HepG2 (cell line): ENCODE measurements around the gene SLC35F1. TPM values are rescaled to one million over a fixed set of nuclear protein-coding genes. Genes with fewer than 3 reads are reported as not detected.

ENCODE experiments used
- ATAC-seq: fragments of 200-7000 bp; cut with Tn5 transposase; 3 replicates; pipeline ENCODE4 v1.9.1; 2020; ENCODE audit warnings: mild to moderate bottlenecking, moderate library complexity
- BruUV-seq: library from RNA; stranded (reverse); fragments of 400-500 nt; replicated peaks from 2 replicates; lab custom pipeline; 2021; lab: Mats Ljungman, UMichigan
- CTCF ChIA-PET: fragments of 300-600 bp; formaldehyde crosslinking; extraction: SDS; loops from one replicate; lab custom pipeline; 2021; ENCODE audit warnings: low total read pairs, inconsistent platforms, low intra/inter-chr PET ratio; lab: Yijun Ruan, JAX
- POLR2A ChIA-PET: fragments of 350-600 bp; sonication (Branson Sonifier 250); formaldehyde crosslinking; loops from one replicate; lab custom pipeline; 2020; ENCODE audit warnings: antibody characterized with exemption, inconsistent platforms; lab: Yijun Ruan, JAX
- DNase-seq: peaks from one replicate; pipeline ENCODE4 v3.0.0-alpha.2; 2015; ENCODE audit warnings: low spot score
- FAIRE-seq: peaks from 3 replicates; lab custom pipeline; 2011; peaks lifted over from hg19 to GRCh38; lab: Jason Lieb, UNC
- H2AFZ ChIP-seq: one replicate; pipeline ENCODE4 v1.6.1; 2011; ENCODE audit warnings: low read length, inconsistent platforms
- H3K27ac ChIP-seq: fragments of 300-600 bp; 3 replicates; pipeline ENCODE4 v1.8.0; 2011; ENCODE audit warnings: mixed run types, mild to moderate bottlenecking, mixed read lengths, low read length, inconsistent platforms; ENCODE audit not compliant: insufficient read depth; ENCODE audit errors: extremely low read length
- H3K27me3 ChIP-seq, 2 experiments: fragments of 200-600 bp in 1 of 2; 2 replicates in 1 of 2; 3 replicates in 1 of 2; pipeline versions ENCODE4 v1.6.0 to v1.8.0; 2011; ENCODE audit warnings: low read length in 2 of 2, mild to moderate bottlenecking in 2 of 2, moderate library complexity in 2 of 2, inconsistent platforms in 1 of 2; ENCODE audit not compliant: insufficient read depth in 2 of 2, control insufficient read depth in 1 of 2
- H3K36me3 ChIP-seq, 2 experiments: fragments of 200-600 bp in 1 of 2; replicated peaks in 1 of 2; 2 replicates in 1 of 2; 3 replicates in 1 of 2; pipeline versions ENCODE4 v1.5.1 to v1.8.0; 2011; ENCODE audit warnings: low read length in 2 of 2, inconsistent platforms in 1 of 2; ENCODE audit not compliant: insufficient read depth in 2 of 2, control insufficient read depth in 1 of 2
- H3K4me1 ChIP-seq: 2 replicates; pipeline ENCODE4 v1.5.1; 2012; ENCODE audit warnings: low read length, inconsistent platforms; ENCODE audit not compliant: insufficient read depth
- H3K4me2 ChIP-seq: 2 replicates; pipeline ENCODE4 v1.6.0; 2011; ENCODE audit warnings: low read depth, low read length, inconsistent platforms
- H3K4me3 ChIP-seq, 3 experiments: fragments of 200-600 bp in 1 of 3; sonication (generic), shearing (Covaris generic) in 1 of 3; replicated peaks in 1 of 3; 2 replicates each; pipeline ENCODE4 v1.5.1; 2011 to 2016; ENCODE audit warnings: low read length in 3 of 3, inconsistent platforms in 2 of 3, low read depth in 2 of 3, mild to moderate bottlenecking in 2 of 3, control low read depth in 1 of 3, mixed read lengths in 1 of 3; ENCODE audit not compliant: insufficient read depth in 1 of 3
- H3K79me2 ChIP-seq: one replicate; pipeline ENCODE4 v1.6.1; 2011; ENCODE audit warnings: low read length, inconsistent platforms; ENCODE audit not compliant: insufficient read depth
- H3K9ac ChIP-seq: 2 replicates; pipeline ENCODE4 v1.6.0; 2011; ENCODE audit warnings: mild to moderate bottlenecking, low read depth, low read length, inconsistent platforms; ENCODE audit not compliant: insufficient read depth
- H3K9me3 ChIP-seq: 2 replicates; pipeline ENCODE4 v1.5.1; 2012; ENCODE audit warnings: mild to moderate bottlenecking, low read length
- H4K20me1 ChIP-seq: 2 replicates; pipeline ENCODE4 v1.6.0; 2011; ENCODE audit warnings: inconsistent platforms, mild to moderate bottlenecking, low read length, moderate library complexity; ENCODE audit not compliant: insufficient read depth
- ARNT ChIP-seq: fragments of 450-650 bp; IDR thresholded peaks from 2 replicates; pipeline ENCODE4 v1.6.1; 2017
- MED1 ChIP-seq: sonication (generic); formaldehyde crosslinking; IDR thresholded peaks from 2 replicates; pipeline ENCODE4 v1.4.0; 2020; ENCODE audit warnings: missing genetic modification reagents
- NR2F2 ChIP-seq: IDR thresholded peaks from 2 replicates; pipeline ENCODE4 v1.6.1; 2012; ENCODE audit warnings: low read depth, inconsistent platforms, borderline replicate concordance
- PHF8 ChIP-seq: sonication (generic); formaldehyde crosslinking; IDR thresholded peaks from 2 replicates; pipeline ENCODE4 v1.5.0; 2020; ENCODE audit warnings: missing genetic modification reagents
- WGBS: methylation state at CpG from one replicate; pipeline ENCODE4 v1.1.6; 2017; ENCODE audit warnings: low lambda C conversion rate; 5-methylcytosine and 5-hydroxymethylcytosine counted together
- in situ Hi-C: cut with HindIII; loops from 2 replicates; pipeline ENCODE4 v1.10.0; 2017; ENCODE audit warnings: low pct_unique_long_range_greater_than_20kb; ENCODE audit not compliant: extremely low pct_ligation_motif_present
- intact Hi-C: fragments of 100-400 bp; cut with micrococcal nuclease; formaldehyde crosslinking; loops from one replicate; pipeline ENCODE4 v1.10.0; 2022; ENCODE audit not compliant: unreplicated experiment
- polyA plus RNA-seq, 8 experiments: library from polyadenylated mRNA; depleted of rRNA in 3 of 8; stranded (reverse) in 7 of 8; unstranded in 1 of 8; fragments of >200 nt; fragmentation: Illumina TruSeq in 4 of 8; extraction: Trizol in 4 of 8; gene quantifications; 2 replicates each; pipeline versions ENCODE4 v1.2.1 to v1.2.3, GENCODE V29; 2011 to 2016; ENCODE audit warnings: low read depth in 4 of 8, missing spikeins in 1 of 8, mixed read lengths in 1 of 8; ENCODE audit not compliant: insufficient read depth in 1 of 8
- total RNA-seq, 5 experiments: library from RNA; depleted of rRNA; stranded (reverse); fragments of >200 nt; fragmentation: Illumina TruSeq; extraction: Trizol; gene quantifications; 2 replicates each; pipeline ENCODE4 v1.2.3, GENCODE V29; 2016; ENCODE audit warnings: low read depth in 1 of 5
- TF ChIP-seq, protein P1 (sequence below): sonication (generic); formaldehyde crosslinking; IDR thresholded peaks from 2 replicates; pipeline ENCODE4 v1.4.0; 2020; ENCODE audit warnings: missing genetic modification reagents, low read depth, mild to moderate bottlenecking, borderline replicate concordance
- TF ChIP-seq, protein P2 (sequence below): sonication (generic); formaldehyde crosslinking; IDR thresholded peaks from 2 replicates; pipeline ENCODE4 v1.4.0; 2020; ENCODE audit warnings: missing genetic modification reagents

SLC35F1 gene
- total and polyA plus RNA-seq, 2 of the 13 experiments (the other 11 are each of a cell fraction or from before 2014, with no cell fraction given) = 0.01 TPM; not detected in 1

DNA sequence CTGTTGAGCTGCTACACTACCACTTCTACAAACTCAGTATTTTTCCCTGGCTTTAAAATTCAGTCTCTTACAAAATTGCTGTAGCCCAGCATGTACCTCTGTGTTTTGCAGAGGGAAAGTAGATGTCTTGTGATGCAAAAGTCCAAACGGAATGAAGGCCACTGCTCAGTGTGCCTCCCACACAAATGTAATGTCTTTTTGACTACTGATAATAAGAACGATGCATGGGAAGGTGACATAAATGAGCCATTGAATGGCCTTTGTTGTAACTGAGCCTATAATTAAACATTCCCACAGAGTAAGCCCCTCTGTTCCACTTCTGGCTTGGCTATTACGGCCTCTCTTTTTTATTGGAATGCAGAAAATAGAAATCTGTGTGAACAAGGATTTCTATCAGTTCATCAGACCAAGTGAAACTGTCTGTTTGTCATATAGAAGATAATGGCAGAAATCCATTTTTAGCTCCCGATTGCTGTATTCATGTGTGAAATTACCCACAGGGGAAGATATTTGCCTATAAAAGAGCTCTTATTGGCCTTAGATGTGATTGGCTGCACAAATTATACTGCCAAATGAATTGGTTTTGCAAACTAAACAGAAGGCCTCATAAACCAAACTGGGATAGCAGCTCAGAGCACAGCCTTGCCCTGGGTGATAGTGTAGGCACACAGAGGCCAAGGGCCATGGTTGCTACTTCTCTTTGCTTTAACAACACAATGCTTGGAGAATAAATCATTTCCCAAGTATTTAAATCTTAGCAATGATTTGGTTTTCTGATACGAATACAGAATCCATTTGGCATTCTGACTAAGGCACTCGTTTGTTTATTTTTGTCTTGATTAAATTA is 399.6 kb downstream of the SLC35F1 start (continued):
- TF ChIP-seq, protein P1, sequence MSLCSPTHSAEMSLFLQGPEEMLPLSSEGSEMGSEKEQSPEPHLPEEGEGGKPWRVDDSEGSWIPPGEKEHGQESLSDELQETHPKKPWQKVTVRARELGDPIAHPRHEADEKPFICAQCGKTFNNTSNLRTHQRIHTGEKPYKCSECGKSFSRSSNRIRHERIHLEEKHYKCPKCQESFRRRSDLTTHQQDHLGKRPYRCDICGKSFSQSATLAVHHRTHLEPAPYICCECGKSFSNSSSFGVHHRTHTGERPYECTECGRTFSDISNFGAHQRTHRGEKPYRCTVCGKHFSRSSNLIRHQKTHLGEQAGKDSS (CRISPR knock-in tag) = no peak
- TF ChIP-seq ARNT (no peak), PHF8 (CRISPR knock-in tag) (no peak), NR2F2 (no peak), MED1 (no peak)

- FAIRE-seq (no peak), ATAC-seq (no peak), DNase-seq (no peak)
- Histone ChIP-seq H3K9ac (no peak overlapping the region), H3K4me2 (no peak overlapping the region), H4K20me1 (no peaks in the 10 kb centered on the region), H3K36me3 (no peaks in the 10 kb centered on the region), H3K4me1 (no peaks in the 10 kb centered on the region), H3K4me3 (no peak overlapping the region), H3K9me3 (no peaks in the 10 kb centered on the region), H2AFZ (no peak overlapping the region), H3K79me2 (no peaks in the 10 kb centered on the region), H3K27me3 (no peaks in the 10 kb centered on the region; a peak in 1 of 5 replicates), H3K27ac (no peak overlapping the region)
- ChIA-PET CTCF (no interaction called here), POLR2A (no interaction called here)
- no TSS peak for BruUV-seq
- TF ChIP-seq, protein P2, sequence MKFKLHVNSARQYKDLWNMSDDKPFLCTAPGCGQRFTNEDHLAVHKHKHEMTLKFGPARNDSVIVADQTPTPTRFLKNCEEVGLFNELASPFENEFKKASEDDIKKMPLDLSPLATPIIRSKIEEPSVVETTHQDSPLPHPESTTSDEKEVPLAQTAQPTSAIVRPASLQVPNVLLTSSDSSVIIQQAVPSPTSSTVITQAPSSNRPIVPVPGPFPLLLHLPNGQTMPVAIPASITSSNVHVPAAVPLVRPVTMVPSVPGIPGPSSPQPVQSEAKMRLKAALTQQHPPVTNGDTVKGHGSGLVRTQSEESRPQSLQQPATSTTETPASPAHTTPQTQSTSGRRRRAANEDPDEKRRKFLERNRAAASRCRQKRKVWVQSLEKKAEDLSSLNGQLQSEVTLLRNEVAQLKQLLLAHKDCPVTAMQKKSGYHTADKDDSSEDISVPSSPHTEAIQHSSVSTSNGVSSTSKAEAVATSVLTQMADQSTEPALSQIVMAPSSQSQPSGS (CRISPR knock-in tag) = no peak
- intact Hi-C loops (no loop called here), in situ Hi-C loops (no loop called here)
- 16% methylated on average over 8 of the region's 8 CpGs for WGBS
These were observed 400.5 kb downstream of the SLC35F1 start for GRCh38 chr6:118307581-118307980.
